Measurements from ENCODE around the gene CSTA.

DNA sequence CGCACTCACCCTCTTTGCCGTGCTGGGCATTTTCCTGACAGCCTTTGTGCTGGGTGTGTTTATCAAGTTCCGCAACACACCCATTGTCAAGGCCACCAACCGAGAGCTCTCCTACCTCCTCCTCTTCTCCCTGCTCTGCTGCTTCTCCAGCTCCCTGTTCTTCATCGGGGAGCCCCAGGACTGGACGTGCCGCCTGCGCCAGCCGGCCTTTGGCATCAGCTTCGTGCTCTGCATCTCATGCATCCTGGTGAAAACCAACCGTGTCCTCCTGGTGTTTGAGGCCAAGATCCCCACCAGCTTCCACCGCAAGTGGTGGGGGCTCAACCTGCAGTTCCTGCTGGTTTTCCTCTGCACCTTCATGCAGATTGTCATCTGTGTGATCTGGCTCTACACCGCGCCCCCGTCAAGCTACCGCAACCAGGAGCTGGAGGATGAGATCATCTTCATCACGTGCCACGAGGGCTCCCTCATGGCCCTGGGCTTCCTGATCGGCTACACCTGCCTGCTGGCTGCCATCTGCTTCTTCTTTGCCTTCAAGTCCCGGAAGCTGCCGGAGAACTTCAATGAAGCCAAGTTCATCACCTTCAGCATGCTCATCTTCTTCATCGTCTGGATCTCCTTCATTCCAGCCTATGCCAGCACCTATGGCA lies 41.1 kb upstream of the CSTA start:
- TF ChIP-seq CTCF (IDR thresholded peaks at IDR 0.05) (no peak), POLR2A (IDR thresholded peaks at IDR 0.05) (no peak)
